ENCODE measurements around the gene PRKAR2A. TPM values are rescaled to one million over a fixed set of nuclear protein-coding genes. Genes with fewer than 3 reads are reported as not detected.

PRKAR2A gene
- total RNA-seq, 1 experiment from 2014 or later: 54.2 TPM

- POLR2A ChIA-PET (ENCODE audit: unreplicated experiment): no interaction called here
These were observed 11.0 kb upstream of the PRKAR2A start for GRCh38 chr3:48858709-48859108.

GRCh38 chr3:48857641-48858040 lies 10.0 kb upstream of the PRKAR2A start:
- 0 out of 2 replicates have a peak, but pooled peaks cover 3% of the 10 kb centered on the region for H3F3A ChIP-seq (ENCODE audit: insufficient read depth, low read depth)
- H3K4me3 ChIP-seq: no peak overlapping the region
- TF ChIP-seq CTCF (conservative IDR thresholded peaks at IDR 0.05): no peak
- TF ChIP-seq EZH2 (IDR thresholded peaks at IDR 0.05; ENCODE audit: low read depth): no peak
- no TSS peak for BruUV-seq (replicated peaks)
- H2AFZ ChIP-seq: no peak overlapping the region
- peaks cover 11% of the 10 kb centered on the region for H3K4me1 ChIP-seq (replicated peaks; ENCODE audit: insufficient read depth)
- ChIA-PET CTCF (no interaction called here), POLR2A (ENCODE audit: unreplicated experiment) (no interaction called here)
- intact Hi-C loops (cut with micrococcal nuclease; ENCODE audit: unreplicated experiment): no loop called here
- H3K9me3 ChIP-seq (ENCODE audit: insufficient read depth, low read depth): no peaks in the 10 kb centered on the region
- no peak for DNase-seq
- H3K9me2 ChIP-seq (ENCODE audit: insufficient read depth): no peaks in the 10 kb centered on the region
- H3K27ac ChIP-seq: no peak overlapping the region
- H3K27me3 ChIP-seq (ENCODE audit: insufficient read depth, low read depth): no peaks in the 10 kb centered on the region
- no peak overlapping the region for H3K4me2 ChIP-seq
- H3K36me3 ChIP-seq (ENCODE audit: low read depth): no peaks in the 10 kb centered on the region
- H4K20me1 ChIP-seq (ENCODE audit: insufficient read depth): no peaks in the 10 kb centered on the region
- H3K79me2 ChIP-seq (ENCODE audit: low read depth): no peaks in the 10 kb centered on the region

More at GRCh38 chr3:48858709-48859108, 11.0 kb upstream of the PRKAR2A start:
- no peaks in the 10 kb centered on the region for H3K79me2 ChIP-seq (ENCODE audit: low read depth)
- no peak overlapping the region for H3K27ac ChIP-seq
- intact Hi-C loops (cut with micrococcal nuclease; ENCODE audit: unreplicated experiment): no loop called here
- H3K9me2 ChIP-seq (ENCODE audit: insufficient read depth): no peaks in the 10 kb centered on the region
- peaks cover 8% of the 10 kb centered on the region; the same call in 1 of the 2 replicates for H3F3A ChIP-seq (ENCODE audit: insufficient read depth, low read depth)
- CTCF ChIA-PET: no interaction called here
- no peaks in the 10 kb centered on the region for H3K36me3 ChIP-seq (ENCODE audit: low read depth)
- no peak for TF ChIP-seq CTCF (conservative IDR thresholded peaks at IDR 0.05)
- no peak for TF ChIP-seq EZH2 (IDR thresholded peaks at IDR 0.05; ENCODE audit: low read depth)
- H3K4me1 ChIP-seq (replicated peaks; ENCODE audit: insufficient read depth): peaks cover 16% of the 10 kb centered on the region
- no peak for DNase-seq
- no peak overlapping the region for H3K4me3 ChIP-seq
- H4K20me1 ChIP-seq (ENCODE audit: insufficient read depth): no peaks in the 10 kb centered on the region
- no peaks in the 10 kb centered on the region for H3K9me3 ChIP-seq (ENCODE audit: insufficient read depth, low read depth)
- H2AFZ ChIP-seq: no peak overlapping the region
- no peak overlapping the region for H3K4me2 ChIP-seq
- no peaks in the 10 kb centered on the region for H3K27me3 ChIP-seq (ENCODE audit: insufficient read depth, low read depth)
- no TSS peak for BruUV-seq (replicated peaks)

- BruUV-seq (replicated peaks): no TSS peak
- no peaks in the 10 kb centered on the region for H3K9me2 ChIP-seq (ENCODE audit: insufficient read depth)
- DNase-seq: no peak
- no peaks in the 10 kb centered on the region for H3K9me3 ChIP-seq (ENCODE audit: insufficient read depth, low read depth)
- H3K4me1 ChIP-seq (replicated peaks; ENCODE audit: insufficient read depth): peaks cover 11% of the 10 kb centered on the region
- no peak overlapping the region for H2AFZ ChIP-seq
- POLR2A ChIA-PET (ENCODE audit: unreplicated experiment): no interaction called here
- H3F3A ChIP-seq (ENCODE audit: insufficient read depth, low read depth): 0 out of 2 replicates have a peak, but pooled peaks cover 3% of the 10 kb centered on the region
- intact Hi-C loops (cut with micrococcal nuclease; ENCODE audit: unreplicated experiment): no loop called here
- no peak overlapping the region for H3K4me3 ChIP-seq
- no peaks in the 10 kb centered on the region for H3K79me2 ChIP-seq (ENCODE audit: low read depth)
- no peaks in the 10 kb centered on the region for H3K27me3 ChIP-seq (ENCODE audit: insufficient read depth, low read depth)
- H3K4me2 ChIP-seq: no peak overlapping the region
- CTCF ChIA-PET: no interaction called here
- H4K20me1 ChIP-seq (ENCODE audit: insufficient read depth): no peaks in the 10 kb centered on the region
- TF ChIP-seq CTCF (conservative IDR thresholded peaks at IDR 0.05) (no peak), EZH2 (IDR thresholded peaks at IDR 0.05; ENCODE audit: low read depth) (no peak)
- H3K36me3 ChIP-seq (ENCODE audit: low read depth): no peaks in the 10 kb centered on the region
- no peak overlapping the region for H3K27ac ChIP-seq
These were observed 8.8 kb upstream of the PRKAR2A start for GRCh38 chr3:48856469-48856868.

All from PC-9 (cell line).